KOPT-K1 (cell line): ENCODE results near the gene EIF1AX.
"Not testable (repeated sequence)": the region's sequence is repeated elsewhere in the genome, so short reads cannot be mapped to it uniquely, and the experiment has no call there.

Source experiments
- H3K27ac ChIP-seq: fragments of 200-600 bp; sonication (generic); 2 replicates; pipeline ENCODE4 v1.5.1; 2016; ENCODE audit warnings: antibody characterized with exemption, mild to moderate bottlenecking, low read depth, low read length; ENCODE audit not compliant: poor library complexity, severe bottlenecking
- H3K36me3 ChIP-seq: fragments of 200-600 bp; sonication (generic); 2 replicates; pipeline ENCODE4 v1.5.1; 2017; ENCODE audit warnings: antibody characterized with exemption, mild to moderate bottlenecking, low read length, moderate library complexity; ENCODE audit not compliant: insufficient read depth
- H3K9me3 ChIP-seq: fragments of 200-600 bp; sonication (generic); 2 replicates; pipeline ENCODE4 v1.5.1; 2017; ENCODE audit warnings: antibody characterized with exemption, low read length, mild to moderate bottlenecking; ENCODE audit not compliant: insufficient read depth, poor library complexity, severe bottlenecking

EIF1AX gene

GRCh38 chrX:20141281-20142220 is at the start of gene EIF1AX:
Gene EIF1AX, minus strand, starts transcription at chrX:20141838. Its CDS starts 198 bp downstream, at chrX:20141640.
- Histone ChIP-seq H3K27ac (peak within 1 kb of the TSS; percentile 84), H3K9me3 (no peaks in the 10 kb centered on the region), H3K36me3 (peaks cover 34% of the 10 kb centered on the region)

GRCh38 chrX:20189171-20189570 is 47.5 kb upstream of the EIF1AX start:
- Histone ChIP-seq H3K36me3 (peaks cover 69% of the 10 kb centered on the region), H3K27ac (no peak overlapping the region), H3K9me3 (no peaks in the 10 kb centered on the region)

- Histone ChIP-seq H3K27ac (no peak overlapping the region), H3K9me3 (no peaks in the 10 kb centered on the region), H3K36me3 (peaks cover 49% of the 10 kb centered on the region)
These were observed 40.1 kb upstream of the EIF1AX start for GRCh38 chrX:20181598-20182329.

- Histone ChIP-seq H3K27ac (no peak overlapping the region), H3K9me3 (no peaks in the 10 kb centered on the region), H3K36me3 (peaks cover 67% of the 10 kb centered on the region)
These were observed 35.5 kb upstream of the EIF1AX start for GRCh38 chrX:20177093-20177492.

- Histone ChIP-seq H3K27ac (no peak overlapping the region), H3K36me3 (peaks cover 89% of the 10 kb centered on the region), H3K9me3 (no peaks in the 10 kb centered on the region)
These were observed 32.2 kb upstream of the EIF1AX start for GRCh38 chrX:20173856-20174255.

GRCh38 chrX:20173313-20173712 is 31.7 kb upstream of the EIF1AX start:
- H3K27ac ChIP-seq: no peak overlapping the region
- no peaks in the 10 kb centered on the region for H3K9me3 ChIP-seq
- peaks cover 89% of the 10 kb centered on the region for H3K36me3 ChIP-seq

- no peaks in the 10 kb centered on the region for H3K9me3 ChIP-seq
- H3K36me3 ChIP-seq: peaks cover 92% of the 10 kb centered on the region
- H3K27ac ChIP-seq: no peak overlapping the region
These were observed 30.2 kb upstream of the EIF1AX start for GRCh38 chrX:20171887-20172286.

- peaks cover 75% of the 10 kb centered on the region for H3K36me3 ChIP-seq
- H3K27ac ChIP-seq, H3K9me3 ChIP-seq: not testable (repeated sequence)
These were observed 20.9 kb upstream of the EIF1AX start for GRCh38 chrX:20162516-20162915.

- Histone ChIP-seq H3K9me3 (no peaks in the 10 kb centered on the region), H3K27ac (no peak overlapping the region), H3K36me3 (peaks cover 88% of the 10 kb centered on the region)
These were observed 18.3 kb upstream of the EIF1AX start for GRCh38 chrX:20159797-20160385.

- no peak overlapping the region for H3K27ac ChIP-seq
- no peaks in the 10 kb centered on the region for H3K9me3 ChIP-seq
- peaks cover 67% of the 10 kb centered on the region for H3K36me3 ChIP-seq
These were observed 10.1 kb upstream of the EIF1AX start for GRCh38 chrX:20151689-20152088.

GRCh38 chrX:20149326-20149725 is 7.7 kb upstream of the EIF1AX start:
- no peaks in the 10 kb centered on the region for H3K9me3 ChIP-seq
- no peak overlapping the region for H3K27ac ChIP-seq
- peaks cover 44% of the 10 kb centered on the region for H3K36me3 ChIP-seq

- H3K36me3 ChIP-seq: peaks cover 26% of the 10 kb centered on the region
- H3K9me3 ChIP-seq: no peaks in the 10 kb centered on the region
- no peak overlapping the region for H3K27ac ChIP-seq
These were observed 5.9 kb upstream of the EIF1AX start for GRCh38 chrX:20147561-20147960.

- no peak overlapping the region for H3K27ac ChIP-seq
- peaks cover 11% of the 10 kb centered on the region for H3K36me3 ChIP-seq
- H3K9me3 ChIP-seq: no peaks in the 10 kb centered on the region
These were observed 2.9 kb upstream of the EIF1AX start for GRCh38 chrX:20144491-20144890.

- Histone ChIP-seq H3K36me3 (peaks cover 16% of the 10 kb centered on the region), H3K9me3 (no peaks in the 10 kb centered on the region), H3K27ac (no peak overlapping the region)
These were observed 1.9 kb upstream of the EIF1AX start for GRCh38 chrX:20143561-20143960.

GRCh38 chrX:20143111-20143510 is 1.5 kb upstream of the EIF1AX start:
- H3K36me3 ChIP-seq: peaks cover 20% of the 10 kb centered on the region
- no peaks in the 10 kb centered on the region for H3K9me3 ChIP-seq
- H3K27ac ChIP-seq: no peak overlapping the region
